Subcutaneous adipose tissue (tissue), 4 donors: ENCODE data around the gene ABCD1. TPM values are rescaled to one million over a fixed set of nuclear protein-coding genes. Genes with fewer than 3 reads are reported as not detected.

Source experiments
- total RNA-seq, 4 donors: library from RNA; depleted of rRNA; stranded (reverse); fragments of >200 nt; gene quantifications; one replicate each; pipeline ENCODE4 v1.1.0, GENCODE V29; 2016
- TF ChIP-seq, protein P1 (sequence below): fragments of 450-650 bp; IDR thresholded peaks from one replicate; pipeline ENCODE4 v1.5.1; 2016; ENCODE audit warnings: low read depth, mild to moderate bottlenecking, control low read depth, antibody characterized with exemption, moderate library complexity

Gene ABCD1
- total RNA-seq, 4 donors from 2014 or later = 12.4 to 83.8 (median 28.1) TPM

DNA sequence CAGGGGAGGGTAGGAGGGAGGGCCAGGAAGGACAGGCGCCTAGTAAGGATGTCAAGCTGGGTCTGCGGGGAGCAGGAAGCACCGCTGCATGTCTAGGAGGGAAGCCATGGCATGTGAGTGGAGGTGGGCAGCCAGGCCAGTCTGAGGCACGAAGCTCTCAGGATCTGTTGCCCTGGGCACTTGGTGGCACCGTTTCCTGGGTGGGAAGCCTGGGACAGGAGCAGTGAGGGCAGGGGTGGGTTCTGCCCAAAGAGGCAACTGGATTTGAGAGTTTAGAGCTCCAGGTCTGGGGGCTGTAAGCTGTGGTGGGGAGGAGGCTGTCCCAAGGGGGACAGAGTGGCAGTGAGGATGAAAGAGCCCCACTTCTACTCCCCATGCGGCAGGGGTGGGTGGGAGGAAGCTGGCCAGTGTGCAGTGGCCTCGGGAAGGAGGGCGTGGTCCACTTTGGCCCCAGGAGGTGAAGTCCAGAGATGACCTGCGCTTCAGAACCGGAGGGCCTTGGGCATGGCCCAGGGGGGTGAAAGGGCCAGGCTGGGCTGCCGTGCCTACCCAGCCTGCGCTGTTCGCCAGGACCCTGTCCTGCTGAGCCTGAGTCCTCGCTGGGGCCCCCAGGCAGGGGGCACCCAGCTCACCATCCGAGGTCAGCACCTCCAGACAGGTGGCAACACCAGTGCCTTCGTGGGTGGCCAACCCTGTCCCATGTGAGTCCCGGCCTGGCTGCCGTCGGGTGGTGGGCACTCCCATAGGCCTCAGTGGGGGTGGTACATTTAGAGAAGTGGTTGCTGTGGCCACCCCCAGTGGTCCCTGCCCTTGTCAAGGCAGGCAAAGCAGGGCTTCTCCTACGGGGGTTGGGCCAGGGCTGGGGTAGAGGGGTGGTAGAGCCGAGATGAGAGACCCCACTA lies 47.9 kb downstream of the ABCD1 start:
- TF ChIP-seq, protein P1, sequence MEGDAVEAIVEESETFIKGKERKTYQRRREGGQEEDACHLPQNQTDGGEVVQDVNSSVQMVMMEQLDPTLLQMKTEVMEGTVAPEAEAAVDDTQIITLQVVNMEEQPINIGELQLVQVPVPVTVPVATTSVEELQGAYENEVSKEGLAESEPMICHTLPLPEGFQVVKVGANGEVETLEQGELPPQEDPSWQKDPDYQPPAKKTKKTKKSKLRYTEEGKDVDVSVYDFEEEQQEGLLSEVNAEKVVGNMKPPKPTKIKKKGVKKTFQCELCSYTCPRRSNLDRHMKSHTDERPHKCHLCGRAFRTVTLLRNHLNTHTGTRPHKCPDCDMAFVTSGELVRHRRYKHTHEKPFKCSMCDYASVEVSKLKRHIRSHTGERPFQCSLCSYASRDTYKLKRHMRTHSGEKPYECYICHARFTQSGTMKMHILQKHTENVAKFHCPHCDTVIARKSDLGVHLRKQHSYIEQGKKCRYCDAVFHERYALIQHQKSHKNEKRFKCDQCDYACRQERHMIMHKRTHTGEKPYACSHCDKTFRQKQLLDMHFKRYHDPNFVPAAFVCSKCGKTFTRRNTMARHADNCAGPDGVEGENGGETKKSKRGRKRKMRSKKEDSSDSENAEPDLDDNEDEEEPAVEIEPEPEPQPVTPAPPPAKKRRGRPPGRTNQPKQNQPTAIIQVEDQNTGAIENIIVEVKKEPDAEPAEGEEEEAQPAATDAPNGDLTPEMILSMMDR = no peak

DNA sequence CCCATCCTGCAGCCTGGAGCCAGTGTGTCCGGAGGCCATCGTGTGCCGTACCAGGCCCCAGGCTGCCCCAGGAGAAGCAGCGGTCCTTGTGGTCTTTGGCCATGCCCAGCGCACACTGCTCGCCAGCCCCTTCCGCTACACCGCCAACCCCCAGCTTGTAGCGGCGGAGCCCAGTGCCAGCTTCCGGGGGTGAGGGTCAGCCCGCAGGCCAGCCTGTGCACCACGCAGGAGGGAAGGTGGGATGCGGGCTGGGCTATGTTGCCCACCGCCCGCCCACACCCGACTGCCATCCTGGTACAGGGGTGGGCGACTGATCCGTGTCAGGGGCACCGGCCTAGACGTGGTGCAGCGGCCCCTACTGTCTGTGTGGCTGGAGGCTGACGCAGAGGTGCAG lies 48.6 kb downstream of the ABCD1 start:
- TF ChIP-seq, protein P1 = no peak

DNA sequence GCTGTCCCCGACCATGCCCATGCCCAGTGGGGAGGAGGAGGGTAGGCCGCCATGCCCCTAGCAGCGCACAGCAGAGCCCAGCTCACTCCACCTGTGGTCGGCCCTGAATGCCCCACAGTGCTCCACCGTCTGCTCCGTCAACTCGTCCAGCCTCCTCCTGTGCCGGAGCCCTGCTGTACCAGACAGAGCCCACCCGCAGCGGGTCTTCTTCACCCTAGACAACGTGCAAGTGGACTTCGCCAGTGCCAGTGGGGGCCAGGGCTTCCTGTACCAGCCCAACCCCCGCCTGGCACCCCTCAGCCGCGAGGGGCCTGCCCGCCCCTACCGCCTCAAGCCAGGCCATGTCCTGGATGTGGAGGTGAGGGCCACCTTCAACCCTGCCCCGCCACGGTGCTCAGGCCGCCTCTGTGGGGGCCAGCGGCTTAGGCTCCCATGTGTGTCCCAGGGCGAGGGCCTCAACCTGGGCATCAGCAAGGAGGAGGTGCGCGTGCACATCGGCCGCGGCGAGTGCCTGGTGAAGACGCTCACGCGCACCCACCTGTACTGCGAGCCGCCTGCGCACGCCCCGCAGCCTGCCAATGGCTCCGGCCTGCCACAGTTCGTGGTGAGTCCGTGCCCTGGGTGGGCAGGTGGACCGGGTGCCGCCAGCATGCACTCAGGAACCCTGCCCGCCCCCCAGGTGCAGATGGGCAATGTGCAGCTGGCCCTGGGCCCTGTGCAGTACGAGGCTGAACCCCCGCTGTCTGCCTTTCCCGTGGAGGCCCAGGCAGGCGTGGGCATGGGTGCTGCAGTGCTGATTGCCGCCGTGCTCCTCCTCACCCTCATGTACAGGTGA lies 49.3 kb downstream of the ABCD1 start:
- TF ChIP-seq, protein P1 = no peak

DNA sequence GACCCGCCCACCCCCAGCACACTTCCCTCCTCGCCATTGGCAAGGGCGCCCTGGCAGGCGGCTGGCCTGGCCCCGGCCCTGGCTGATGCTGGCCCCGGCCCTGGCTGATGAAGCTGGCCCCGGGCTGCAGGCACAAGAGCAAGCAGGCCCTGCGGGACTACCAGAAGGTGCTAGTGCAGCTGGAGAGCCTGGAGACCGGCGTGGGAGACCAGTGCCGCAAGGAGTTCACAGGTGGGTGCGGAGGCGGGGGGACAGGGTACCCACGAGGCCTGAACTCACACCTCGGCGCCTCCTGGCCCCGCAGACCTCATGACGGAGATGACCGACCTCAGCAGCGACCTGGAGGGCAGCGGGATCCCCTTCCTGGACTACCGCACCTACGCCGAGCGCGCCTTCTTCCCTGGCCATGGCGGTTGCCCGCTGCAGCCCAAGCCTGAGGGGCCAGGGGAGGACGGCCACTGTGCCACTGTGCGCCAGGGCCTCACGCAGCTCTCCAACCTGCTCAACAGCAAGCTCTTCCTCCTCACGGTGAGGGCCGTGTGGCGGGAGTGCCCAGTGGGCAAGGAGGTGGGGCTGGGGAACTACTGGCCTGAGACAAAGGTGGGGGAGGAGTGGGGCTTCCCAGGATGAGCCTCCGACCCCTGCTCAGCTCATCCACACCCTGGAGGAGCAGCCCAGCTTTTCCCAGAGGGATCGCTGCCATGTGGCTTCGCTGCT lies 50.1 kb downstream of the ABCD1 start:
- TF ChIP-seq, protein P1 = no peak

DNA sequence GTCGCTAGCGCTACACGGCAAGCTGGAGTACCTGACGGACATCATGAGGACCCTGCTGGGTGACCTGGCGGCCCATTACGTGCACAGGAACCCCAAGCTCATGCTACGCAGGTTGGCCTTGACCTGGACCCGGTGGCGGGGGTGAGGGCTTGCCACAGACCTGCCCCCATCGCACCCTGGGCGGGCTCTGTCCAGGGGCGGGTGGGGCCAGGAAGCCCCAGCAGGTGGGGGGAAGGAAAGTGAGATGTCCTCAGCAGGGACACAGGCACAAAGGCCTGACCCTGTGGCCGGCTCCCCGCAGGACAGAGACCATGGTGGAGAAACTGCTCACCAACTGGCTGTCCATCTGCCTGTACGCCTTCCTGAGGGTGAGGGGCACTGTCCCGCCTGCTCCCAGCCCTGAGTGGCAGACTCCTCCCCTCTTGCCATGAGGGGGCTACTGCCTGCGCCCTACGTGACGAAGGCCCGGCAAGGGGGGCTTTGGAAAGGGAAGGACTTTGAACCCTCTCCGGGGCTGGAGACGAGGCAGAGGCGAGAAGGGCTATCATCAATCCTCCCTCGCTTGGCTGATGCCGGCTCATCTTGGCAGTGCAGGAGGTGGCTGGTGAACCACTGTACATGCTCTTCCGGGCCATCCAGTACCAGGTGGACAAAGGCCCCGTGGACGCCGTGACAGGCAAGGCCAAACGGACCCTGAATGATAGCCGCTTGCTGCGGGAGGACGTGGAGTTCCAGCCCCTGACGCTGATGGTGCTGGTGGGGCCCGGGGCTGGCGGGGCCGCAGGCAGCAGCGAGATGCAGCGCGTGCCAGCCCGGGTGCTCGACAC lies 50.9 kb downstream of the ABCD1 start:
- TF ChIP-seq, protein P1 = no peak

DNA sequence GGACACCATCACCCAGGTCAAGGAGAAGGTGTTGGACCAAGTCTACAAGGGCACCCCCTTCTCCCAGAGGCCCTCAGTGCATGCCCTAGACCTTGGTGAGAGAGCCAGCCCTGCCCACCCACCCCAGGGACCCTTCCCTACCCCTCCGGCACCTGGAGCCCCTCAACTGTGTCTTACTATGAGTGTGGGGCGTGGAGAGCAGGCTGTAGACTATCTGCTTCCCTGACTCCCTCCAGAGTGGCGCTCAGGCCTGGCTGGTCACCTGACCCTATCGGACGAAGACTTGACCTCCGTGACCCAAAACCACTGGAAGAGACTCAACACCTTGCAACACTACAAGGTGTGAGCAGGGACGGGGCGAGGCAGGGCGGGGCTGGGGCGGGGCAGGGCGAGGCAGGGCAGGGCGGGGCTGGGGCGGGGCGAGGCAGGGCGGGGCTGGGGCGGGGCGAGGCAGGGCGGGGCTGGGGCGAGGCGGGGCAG lies 51.5 kb downstream of the ABCD1 start:
- TF ChIP-seq, protein P1 = no peak
